Uterus (tissue), 4 donors: ENCODE data around the gene AHDC1. TPM values are rescaled to one million over a fixed set of nuclear protein-coding genes. Genes with fewer than 3 reads are reported as not detected.

ENCODE experiments used
- DNase-seq, 2 donors: peaks; one replicate each; pipeline ENCODE4 v3.0.0-alpha.2; 2019 to 2020
- H3K27ac ChIP-seq, 2 donors: fragments of 200-600 bp; sonication (generic); 1 replicate in 1 of 2; 2 replicates in 1 of 2; pipeline ENCODE4 v1.5.1; 2016 to 2018
- H3K27me3 ChIP-seq, 2 donors: fragments of 200-600 bp; sonication (generic); one replicate each; pipeline ENCODE4 v1.5.1; 2018 to 2019; ENCODE audit warnings: control low read depth in 1 of 2
- H3K36me3 ChIP-seq, 2 donors: fragments of 200-600 bp; sonication (generic); one replicate each; pipeline ENCODE4 v1.5.1; 2019; ENCODE audit warnings: control low read depth in 1 of 2
- H3K4me1 ChIP-seq, 2 donors: fragments of 200-600 bp; sonication (generic); one replicate each; pipeline ENCODE4 v1.5.1; 2018 to 2019; ENCODE audit warnings: control low read depth in 1 of 2
- H3K4me3 ChIP-seq, 2 donors: fragments of 200-600 bp; sonication (generic); 1 replicate in 1 of 2; 2 replicates in 1 of 2; pipeline ENCODE4 v1.5.1; 2018 to 2019; ENCODE audit warnings: mild to moderate bottlenecking in 1 of 2
- H3K9me3 ChIP-seq, 2 donors: fragments of 200-600 bp; sonication (generic); one replicate each; pipeline ENCODE4 v1.5.1; 2019; ENCODE audit warnings: control low read depth in 1 of 2
- CTCF ChIP-seq, 4 experiments: fragments of 200-600 bp in 2 of 4; fragments of 450-650 bp in 2 of 4; sonication (generic) in 2 of 4; IDR thresholded peaks; one replicate each; pipeline ENCODE4 v1.5.1; 2016 to 2019; ENCODE audit warnings: antibody characterized with exemption in 4 of 4, mild to moderate bottlenecking in 2 of 4, moderate library complexity in 1 of 4
- POLR2A ChIP-seq, 2 donors: fragments of 450-650 bp; IDR thresholded peaks; one replicate each; pipeline ENCODE4 v1.6.1; 2016; ENCODE audit warnings: antibody characterized with exemption in 2 of 2, mild to moderate bottlenecking in 1 of 2, moderate library complexity in 1 of 2
- intact Hi-C: fragments of 100-400 bp; cut with DNase I; formaldehyde crosslinking; loops from one replicate; pipeline ENCODE4 v1.15.1; 2023; ENCODE audit warnings: low total_unique reads
- total RNA-seq, 4 donors: library from RNA; depleted of rRNA in 3 of 4; stranded (reverse); fragments of >200 nt in 3 of 4; gene quantifications; one replicate each; pipeline versions ENCODE4 v1.1.0 to v1.2.4, GENCODE V29; 2014 to 2023
- donor health status: DM: yes; HTN: yes; CAD: no.

Gene AHDC1
- total RNA-seq, 4 donors from 2014 or later = 11.2 to 179 (median 50.7) TPM

GRCh38 chr1:27585684-27586083, 18.3 kb downstream of the AHDC1 start:
- intact Hi-C loops = no loop called here
- peaks cover 13 to 19% of the 10 kb centered on the region in 2 donors for H3K4me1 ChIP-seq
- no peak for DNase-seq
- H3K4me3 ChIP-seq = no peak overlapping the region
- TF ChIP-seq POLR2A (IDR thresholded peaks at IDR 0.05) (no peak), CTCF (IDR thresholded peaks at IDR 0.05) (no peak)
- H3K27ac ChIP-seq = peak overlapping the region; percentile 92 to 99
- no peaks in the 10 kb centered on the region for H3K27me3 ChIP-seq
- no peaks in the 10 kb centered on the region for H3K9me3 ChIP-seq
- no peaks in the 10 kb centered on the region for H3K36me3 ChIP-seq

GRCh38 chr1:27584453-27584852, 19.5 kb downstream of the AHDC1 start:
- no peaks in the 10 kb centered on the region for H3K9me3 ChIP-seq
- peak overlapping the region; percentile 32 to 39 for H3K27ac ChIP-seq
- H3K4me1 ChIP-seq = peaks cover 3 to 6% of the 10 kb centered on the region in 2 donors
- intact Hi-C loops = no loop called here
- H3K36me3 ChIP-seq = no peaks in the 10 kb centered on the region
- H3K27me3 ChIP-seq = no peaks in the 10 kb centered on the region
- H3K4me3 ChIP-seq = no peak overlapping the region
- DNase-seq = no peak
- no peak for TF ChIP-seq POLR2A (IDR thresholded peaks at IDR 0.05)
- TF ChIP-seq CTCF (IDR thresholded peaks at IDR 0.05) = no peak

- DNase-seq = no peak
- Histone ChIP-seq H3K27me3 (no peaks in the 10 kb centered on the region), H3K36me3 (no peaks in the 10 kb centered on the region), H3K27ac (peak overlapping the region; percentile 39 to 75), H3K9me3 (no peaks in the 10 kb centered on the region), H3K4me3 (no peak overlapping the region), H3K4me1 (peaks cover 0 to 5% of the 10 kb centered on the region in 2 donors)
- intact Hi-C loops = no loop called here
- TF ChIP-seq POLR2A (IDR thresholded peaks at IDR 0.05) (no peak), CTCF (IDR thresholded peaks at IDR 0.05) (no peak)
Measured at GRCh38 chr1:27583479-27583878, 20.5 kb downstream of the AHDC1 start.

DNA sequence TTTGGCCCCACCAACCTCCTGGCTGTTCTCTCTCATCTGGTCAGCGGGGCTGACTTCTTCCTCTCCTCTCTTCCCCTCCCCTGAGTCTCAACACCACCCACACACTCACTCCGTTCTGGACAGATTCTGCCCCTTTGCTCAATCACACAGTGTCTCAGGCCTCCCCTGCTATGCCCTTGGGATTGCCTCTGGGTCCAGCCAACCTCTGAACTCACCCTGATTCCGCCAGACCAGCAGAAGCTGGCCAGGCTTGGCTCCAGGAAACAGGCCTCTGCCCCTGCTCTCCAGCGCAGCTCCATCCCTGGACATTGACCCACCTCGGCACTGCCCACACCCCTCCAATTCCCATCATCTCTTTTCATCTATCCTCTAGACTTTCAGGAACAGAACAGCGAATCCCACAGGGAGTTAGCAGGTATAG, 22.1 kb downstream of the AHDC1 start:
- Histone ChIP-seq H3K36me3 (no peaks in the 10 kb centered on the region), H3K4me1 (peaks cover 0 to 18% of the 10 kb centered on the region in 2 donors), H3K9me3 (no peaks in the 10 kb centered on the region), H3K27me3 (no peaks in the 10 kb centered on the region), H3K4me3 (no peak overlapping the region), H3K27ac (peak overlapping the region; percentile 75 to 94)
- TF ChIP-seq POLR2A (IDR thresholded peaks at IDR 0.05) (no peak), CTCF (IDR thresholded peaks at IDR 0.05) (no peak)
- intact Hi-C loops = no loop called here
- DNase-seq = peak in 1 of 2 donors; percentile 56

GRCh38 chr1:27577504-27578188, 26.3 kb downstream of the AHDC1 start:
- DNase-seq = peak; percentile 29 to 32
- H3K27ac ChIP-seq = peak overlapping the region; percentile 94 to 97
- H3K4me1 ChIP-seq = peaks cover 4 to 44% of the 10 kb centered on the region in 2 donors
- intact Hi-C loops = no loop called here
- no peaks in the 10 kb centered on the region for H3K9me3 ChIP-seq
- H3K4me3 ChIP-seq = no peak overlapping the region
- H3K36me3 ChIP-seq = no peaks in the 10 kb centered on the region
- H3K27me3 ChIP-seq = no peaks in the 10 kb centered on the region
- TF ChIP-seq POLR2A (IDR thresholded peaks at IDR 0.05) (no peak), CTCF (IDR thresholded peaks at IDR 0.05) (no peak)
